Measurements from ENCODE around the gene COL9A3. TPM values are rescaled to one million over a fixed set of nuclear protein-coding genes. Genes with fewer than 3 reads are reported as not detected.

COL9A3 gene
- total and polyA plus RNA-seq, 4 experiments from 2014 or later = 0.41 TPM; not detected in 3

- Histone ChIP-seq H3K4me3 (ENCODE audit: low read length in 2 of 2) (peak overlapping the region; percentile 11 to 61), H3K4me1 (ENCODE audit: insufficient read depth, low read length) (peaks cover 38% of the 10 kb centered on the region), H3K9me3 (ENCODE audit: control insufficient read depth in 1 of 2, low read length in 2 of 2) (no peaks in the 10 kb centered on the region), H3K36me3 (ENCODE audit: insufficient read depth, low read length) (peaks cover 26% of the 10 kb centered on the region), H3K27me3 (ENCODE audit: insufficient read depth, low read length) (no peaks in the 10 kb centered on the region), H3K27ac (ENCODE audit: low read depth, low read length) (peak overlapping the region; percentile 72)
- DNase-seq = no peak
- CTCF ChIA-PET (ENCODE audit: partially characterized antibody) = interaction anchor here (2.3 to 3.5 kb wide), 2 partner anchors 12 to 14 kb away, joined by 5 to 13 read pairs; no protein-coding TSS in a partner anchor
- H3K4me3 Mint-ChIP-seq = peak overlapping the region; percentile 66 to 87 (median 80)
- H3K27ac Mint-ChIP-seq = peak overlapping the region; percentile 15 to 91 (median 75)
- POLR2A ChIA-PET (ENCODE audit: partially characterized antibody) = interaction anchor here (1.2 to 4.0 kb wide), 6 partner anchors 9 to 163 kb away, joined by 4 to 75 read pairs (median 10); partner anchors contain the start of genes MRGBP and SLCO4A1
- peaks cover 0 to 1% of the 10 kb centered on the region in 2 donors for H3K27me3 Mint-ChIP-seq
- H3K36me3 Mint-ChIP-seq = peaks cover 5 to 32% of the 10 kb centered on the region in 2 donors
- peaks cover 7 to 47% (median 22%) of the 10 kb centered on the region in 4 donors for H3K4me1 Mint-ChIP-seq
- intact Hi-C loops (cut with micrococcal nuclease) = no loop called here
- H3K9me3 Mint-ChIP-seq = no peaks in the 10 kb centered on the region
Observed at GRCh38 chr20:62805711-62806382, 11.0 kb upstream of the COL9A3 start.

DNA sequence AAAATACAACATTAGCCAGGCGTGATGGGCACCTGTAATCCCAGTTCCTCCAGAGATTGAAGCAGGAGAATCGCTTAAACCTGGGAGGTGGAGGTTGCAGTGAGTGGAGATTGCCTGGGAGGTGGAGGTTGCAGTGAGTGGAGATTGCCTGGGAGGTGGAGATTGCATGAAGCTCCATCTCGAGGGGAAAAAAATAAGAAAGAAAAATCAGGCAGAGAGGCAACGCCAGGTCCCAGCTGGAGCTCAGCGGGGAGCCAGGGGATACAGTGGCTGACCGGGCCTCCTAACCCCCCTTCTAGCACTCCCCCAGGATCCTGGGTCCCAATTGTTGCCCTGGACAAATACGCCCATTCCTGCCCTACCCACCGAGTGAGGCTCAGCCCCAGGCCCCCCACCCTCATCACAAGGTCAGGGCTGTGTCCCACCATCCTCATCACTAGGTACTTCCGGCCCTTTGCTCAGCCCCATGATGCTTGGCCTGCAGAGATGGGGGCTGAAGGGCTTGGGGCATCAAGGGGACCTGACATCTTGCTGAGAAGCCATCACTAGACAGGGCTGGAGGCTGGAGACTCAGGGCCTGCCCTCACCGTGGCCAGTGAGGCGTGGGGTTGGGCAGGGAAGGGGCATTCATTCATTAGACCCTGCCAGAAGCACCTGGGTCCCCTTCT is 10.3 kb upstream of the COL9A3 start:
- H3K4me1 ChIP-seq (ENCODE audit: insufficient read depth, low read length) = peaks cover 38% of the 10 kb centered on the region
- POLR2A ChIA-PET (ENCODE audit: partially characterized antibody) = interaction anchor here (2.1 to 4.0 kb wide), 3 partner anchors 9 to 66 kb away, joined by 11 to 75 read pairs (median 16); partner anchors contain the start of gene MRGBP
- H3K27me3 Mint-ChIP-seq = peaks cover 0 to 1% of the 10 kb centered on the region in 2 donors
- H3K9me3 ChIP-seq (ENCODE audit: control insufficient read depth in 1 of 2, low read length in 2 of 2) = no peaks in the 10 kb centered on the region
- peaks cover 31% of the 10 kb centered on the region for H3K36me3 ChIP-seq (ENCODE audit: insufficient read depth, low read length)
- H3K27me3 ChIP-seq (ENCODE audit: insufficient read depth, low read length) = no peaks in the 10 kb centered on the region
- no peak for DNase-seq
- peak overlapping the region in 1 of 2 donors; percentile 61 for H3K4me3 ChIP-seq (ENCODE audit: low read length in 2 of 2)
- H3K36me3 Mint-ChIP-seq = peaks cover 5 to 31% of the 10 kb centered on the region in 2 donors
- intact Hi-C loops (cut with micrococcal nuclease) = no loop called here
- no peaks in the 10 kb centered on the region for H3K9me3 Mint-ChIP-seq
- peaks cover 7 to 47% (median 22%) of the 10 kb centered on the region in 4 donors for H3K4me1 Mint-ChIP-seq
- peak overlapping the region; percentile 66 to 87 (median 78) for H3K4me3 Mint-ChIP-seq
- peak overlapping the region in 6 of 7 donors; percentile 64 to 91 (median 84) for H3K27ac Mint-ChIP-seq
- H3K27ac ChIP-seq (ENCODE audit: low read depth, low read length) = peak overlapping the region; percentile 72
- CTCF ChIA-PET (ENCODE audit: partially characterized antibody) = interaction anchor here (1.0 to 3.5 kb wide), 3 partner anchors 15 to 17 kb away, joined by 3 to 20 read pairs (median 13); no protein-coding TSS in a partner anchor

DNA sequence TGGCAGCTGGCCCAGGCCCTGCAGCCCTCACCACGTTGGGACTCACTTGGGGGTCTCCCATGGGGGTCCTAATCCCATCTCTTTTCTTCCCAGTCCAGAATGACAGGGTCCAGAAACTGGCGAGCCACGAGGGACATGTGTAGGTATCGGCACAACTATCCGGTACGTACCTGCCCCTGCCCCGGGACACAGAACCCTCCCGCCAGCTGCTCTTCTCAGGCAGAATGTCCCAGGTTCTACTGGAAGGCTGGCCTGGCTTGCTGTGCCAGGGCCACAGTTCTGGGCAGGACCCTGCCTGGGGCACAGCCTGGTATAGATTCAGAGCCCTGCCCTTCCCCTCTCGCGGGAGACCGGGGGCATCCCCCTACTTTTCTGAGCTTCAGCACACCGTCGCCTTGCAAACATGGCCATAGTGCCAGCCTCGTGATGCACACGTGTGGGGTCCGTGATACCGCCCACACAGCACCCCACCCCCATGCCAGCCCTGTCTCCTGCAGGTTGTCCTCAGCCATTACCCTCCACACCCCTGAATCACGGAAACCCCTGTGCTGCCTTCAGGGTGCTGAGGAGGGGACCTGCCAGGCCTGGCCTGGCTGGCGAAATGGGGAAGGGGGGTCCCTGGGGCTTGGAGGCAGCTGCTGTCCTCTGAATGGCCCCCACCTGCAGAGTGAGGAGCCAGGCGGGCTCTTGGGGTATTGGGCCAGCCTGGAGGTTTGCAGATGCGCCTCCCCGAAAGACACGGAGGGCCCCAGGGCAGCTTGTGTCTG is 9.2 kb upstream of the COL9A3 start:
- intact Hi-C loops (cut with micrococcal nuclease) = loop anchor here (1.0 kb wide), 2 partner anchors 13 to 307 kb away; no protein-coding TSS in a partner anchor
- ChIA-PET POLR2A (ENCODE audit: partially characterized antibody) (interaction anchor here (0.8 to 3.0 kb wide), 4 partner anchors 12 to 138 kb away, joined by 3 to 31 read pairs (median 8); partner anchors contain the start of gene MRGBP), CTCF (ENCODE audit: partially characterized antibody) (interaction anchor here (0.8 to 3.0 kb wide), 20 partner anchors 12 to 315 kb away, joined by 3 to 23 read pairs (median 4); partner anchors contain the start of genes MRGBP and SLCO4A1)

DNA sequence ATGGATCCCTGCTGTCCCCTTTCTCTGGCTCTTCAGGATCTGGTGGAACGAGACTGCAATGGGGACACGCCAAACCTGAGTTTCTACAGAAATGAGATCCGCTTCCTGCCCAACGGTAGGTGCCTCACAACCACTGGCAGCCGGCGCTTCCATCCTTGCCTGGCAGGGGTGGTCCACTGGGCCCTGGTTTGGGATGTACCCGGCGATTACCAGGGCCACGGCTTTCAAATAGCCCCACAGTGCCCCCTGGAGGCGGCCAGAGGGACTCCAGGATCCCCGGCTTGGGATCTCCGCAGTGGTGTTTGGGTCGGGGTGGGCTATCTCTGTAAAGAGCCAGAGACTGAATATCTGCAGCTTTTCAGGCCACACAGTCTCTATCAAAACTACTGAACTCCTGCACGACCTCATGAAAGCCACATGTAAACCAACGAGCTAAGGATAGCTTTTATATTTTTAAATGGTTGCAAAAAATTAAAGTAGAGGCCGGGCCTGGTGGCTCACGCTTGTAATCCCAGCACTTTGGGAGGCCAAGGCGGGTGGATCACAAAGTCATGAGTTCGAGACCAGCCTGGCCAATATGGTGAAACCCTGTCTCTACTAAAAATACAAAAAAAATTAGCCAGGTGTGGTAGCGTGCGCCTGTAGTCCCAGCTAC is 8.5 kb upstream of the COL9A3 start:
- Histone ChIP-seq H3K27me3 (ENCODE audit: insufficient read depth, low read length) (no peaks in the 10 kb centered on the region), H3K27ac (ENCODE audit: low read depth, low read length) (no peak overlapping the region), H3K9me3 (ENCODE audit: control insufficient read depth in 1 of 2, low read length in 2 of 2) (no peaks in the 10 kb centered on the region), H3K4me3 (ENCODE audit: low read length in 2 of 2) (no peak overlapping the region), H3K36me3 (ENCODE audit: insufficient read depth, low read length) (peaks cover 37% of the 10 kb centered on the region), H3K4me1 (ENCODE audit: insufficient read depth, low read length) (peaks cover 38% of the 10 kb centered on the region)
- Mint-ChIP-seq H3K36me3 (peaks cover 5 to 38% of the 10 kb centered on the region in 2 donors), H3K27me3 (peaks cover 0 to 1% of the 10 kb centered on the region in 2 donors), H3K4me3 (peak overlapping the region in 6 of 8 donors; percentile 36 to 86 (median 56)), H3K27ac (peak overlapping the region in 6 of 7 donors; percentile 41 to 84 (median 78)), H3K4me1 (peaks cover 8 to 41% (median 22%) of the 10 kb centered on the region in 4 donors), H3K9me3 (no peaks in the 10 kb centered on the region)
- ChIA-PET CTCF (ENCODE audit: partially characterized antibody) (interaction anchor here (0.6 to 3.0 kb wide), 24 partner anchors 13 to 316 kb away, joined by 3 to 23 read pairs (median 4); partner anchors contain the start of gene MRGBP), POLR2A (ENCODE audit: partially characterized antibody) (interaction anchor here (0.7 to 3.0 kb wide), 5 partner anchors 13 to 309 kb away, joined by 3 to 31 read pairs (median 7); partner anchors contain the start of gene MRGBP)
- peak; percentile 67 to 77 (median 68) for DNase-seq
- intact Hi-C loops (cut with micrococcal nuclease) = loop anchor here (1.0 kb wide), 2 partner anchors 14 to 308 kb away; no protein-coding TSS in a partner anchor

More for the DNA sequence above, 9.2 kb upstream of the COL9A3 start:
- no peak overlapping the region for H3K27ac ChIP-seq (ENCODE audit: low read depth, low read length)
- peaks cover 35% of the 10 kb centered on the region for H3K36me3 ChIP-seq (ENCODE audit: insufficient read depth, low read length)
- peaks cover 8 to 47% (median 22%) of the 10 kb centered on the region in 4 donors for H3K4me1 Mint-ChIP-seq
- H3K4me1 ChIP-seq (ENCODE audit: insufficient read depth, low read length) = peaks cover 38% of the 10 kb centered on the region
- H3K9me3 ChIP-seq (ENCODE audit: control insufficient read depth in 1 of 2, low read length in 2 of 2) = no peaks in the 10 kb centered on the region
- no peaks in the 10 kb centered on the region for H3K27me3 ChIP-seq (ENCODE audit: insufficient read depth, low read length)
- peaks cover 0 to 1% of the 10 kb centered on the region in 2 donors for H3K27me3 Mint-ChIP-seq
- no peak for DNase-seq
- H3K9me3 Mint-ChIP-seq = no peaks in the 10 kb centered on the region
- H3K36me3 Mint-ChIP-seq = peaks cover 5 to 38% of the 10 kb centered on the region in 2 donors
- H3K27ac Mint-ChIP-seq = peak overlapping the region in 2 of 7 donors; percentile 23 to 84
- peak overlapping the region in 4 of 8 donors; percentile 9 to 67 (median 50) for H3K4me3 Mint-ChIP-seq
- H3K4me3 ChIP-seq (ENCODE audit: low read length in 2 of 2) = no peak overlapping the region

- Mint-ChIP-seq H3K36me3 (peaks cover 5 to 31% of the 10 kb centered on the region in 2 donors), H3K4me1 (peaks cover 8 to 27% (median 18%) of the 10 kb centered on the region in 4 donors), H3K27ac (no peak overlapping the region), H3K27me3 (peaks cover 0 to 2% of the 10 kb centered on the region in 2 donors), H3K4me3 (no peak overlapping the region), H3K9me3 (no peaks in the 10 kb centered on the region)
- Histone ChIP-seq H3K4me3 (ENCODE audit: low read length in 2 of 2) (no peak overlapping the region), H3K36me3 (ENCODE audit: insufficient read depth, low read length) (peaks cover 37% of the 10 kb centered on the region), H3K9me3 (ENCODE audit: control insufficient read depth in 1 of 2, low read length in 2 of 2) (no peaks in the 10 kb centered on the region), H3K27ac (ENCODE audit: low read depth, low read length) (no peak overlapping the region), H3K4me1 (ENCODE audit: insufficient read depth, low read length) (peaks cover 31% of the 10 kb centered on the region), H3K27me3 (ENCODE audit: insufficient read depth, low read length) (no peaks in the 10 kb centered on the region)
- intact Hi-C loops (cut with micrococcal nuclease) = no loop called here
- CTCF ChIA-PET (ENCODE audit: partially characterized antibody) = interaction anchor here (1.1 to 3.0 kb wide), 8 partner anchors 13 to 310 kb away, joined by 3 to 23 read pairs (median 13); partner anchors contain the start of gene MRGBP
- POLR2A ChIA-PET (ENCODE audit: partially characterized antibody) = interaction anchor here (1.9 to 3.0 kb wide), 3 partner anchors 14 to 70 kb away, joined by 8 to 31 read pairs (median 9); partner anchors contain the start of gene MRGBP
- DNase-seq = no peak
Observed at GRCh38 chr20:62809530-62810428, 7.1 kb upstream of the COL9A3 start.
